ENCODE data around the gene GPC1. TPM values are rescaled to one million over a fixed set of nuclear protein-coding genes. Genes with fewer than 3 reads are reported as not detected.

The GPC1 gene
- total and polyA plus RNA-seq, 2 of the 4 experiments (the other 2 are of a cell fraction): 16.0 to 211 TPM

GRCh38 chr2:240437861-240438809 is 2.7 kb downstream of the GPC1 start (continued):
- TF ChIP-seq, protein P1, sequence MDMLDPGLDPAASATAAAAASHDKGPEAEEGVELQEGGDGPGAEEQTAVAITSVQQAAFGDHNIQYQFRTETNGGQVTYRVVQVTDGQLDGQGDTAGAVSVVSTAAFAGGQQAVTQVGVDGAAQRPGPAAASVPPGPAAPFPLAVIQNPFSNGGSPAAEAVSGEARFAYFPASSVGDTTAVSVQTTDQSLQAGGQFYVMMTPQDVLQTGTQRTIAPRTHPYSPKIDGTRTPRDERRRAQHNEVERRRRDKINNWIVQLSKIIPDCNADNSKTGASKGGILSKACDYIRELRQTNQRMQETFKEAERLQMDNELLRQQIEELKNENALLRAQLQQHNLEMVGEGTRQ (IDR thresholded peaks at IDR 0.05; ENCODE audit: low read depth, low read length): peak; percentile 45; the same call in 1 of the 2 replicates
- no peak for TF ChIP-seq BHLHE40 (IDR thresholded peaks at IDR 0.05; ENCODE audit: low read depth, low read length)
